ENCODE results near the gene COX10.
"Not testable (repeated sequence)": the region's sequence is repeated elsewhere in the genome, so short reads cannot be mapped to it uniquely, and the experiment has no call there.

COX10 gene

GRCh38 chr17:14069251-14070021 lies at the start of gene COX10:
Gene COX10, plus strand, starts transcription at chr17:14069504. Its CDS starts 102 bp downstream, at chr17:14069606.
- TF ChIP-seq CTCF (IDR thresholded peaks at IDR 0.05; ENCODE audit: control extremely low read depth, extremely low read depth, low read depth, missing control alignments) = no peak
- ChIA-PET POLR2A (interaction anchor here (0.7 kb wide), 1 partner anchor 59 kb away, joined by 3 read pairs; no protein-coding TSS in a partner anchor), CTCF (no interaction called here)
- peak; percentile 90 for DNase-seq (ENCODE audit: extremely low spot score)

- POLR2A ChIA-PET; CTCF ChIA-PET; DNase-seq (ENCODE audit: extremely low spot score): not testable (repeated sequence)
Measured at GRCh38 chr17:14021651-14022294, 47.5 kb upstream of the COX10 start.

- CTCF ChIA-PET; DNase-seq (ENCODE audit: extremely low spot score); POLR2A ChIA-PET: not testable (repeated sequence)
Measured at GRCh38 chr17:14029755-14030154, 39.5 kb upstream of the COX10 start.

- ChIA-PET CTCF (no interaction called here), POLR2A (no interaction called here)
- TF ChIP-seq CTCF (IDR thresholded peaks at IDR 0.05; ENCODE audit: control extremely low read depth, extremely low read depth, low read depth, missing control alignments) = no peak
- DNase-seq (ENCODE audit: extremely low spot score) = no peak
Measured at GRCh38 chr17:14032234-14032633, 37.1 kb upstream of the COX10 start.

- POLR2A ChIA-PET = no interaction called here
- no peak for DNase-seq (ENCODE audit: extremely low spot score)
- CTCF ChIA-PET = no interaction called here
- TF ChIP-seq CTCF (IDR thresholded peaks at IDR 0.05; ENCODE audit: control extremely low read depth, extremely low read depth, low read depth, missing control alignments) = no peak
Measured at GRCh38 chr17:14033166-14033565, 36.1 kb upstream of the COX10 start.

- TF ChIP-seq CTCF (IDR thresholded peaks at IDR 0.05; ENCODE audit: control extremely low read depth, extremely low read depth, low read depth, missing control alignments) = no peak
- no peak for DNase-seq (ENCODE audit: extremely low spot score)
- ChIA-PET CTCF (interaction anchor here (0.7 kb wide), 1 partner anchor 17 kb away, joined by 3 read pairs; no protein-coding TSS in a partner anchor), POLR2A (no interaction called here)
Measured at GRCh38 chr17:14037453-14037852, 31.9 kb upstream of the COX10 start.

GRCh38 chr17:14038206-14038605 lies 31.1 kb upstream of the COX10 start:
- DNase-seq (ENCODE audit: extremely low spot score) = no peak
- POLR2A ChIA-PET = no interaction called here
- CTCF ChIA-PET = no interaction called here
- no peak for TF ChIP-seq CTCF (IDR thresholded peaks at IDR 0.05; ENCODE audit: control extremely low read depth, extremely low read depth, low read depth, missing control alignments)
